Spleen (tissue), 11 donors: ENCODE measurements around the gene PLEKHA5. TPM values are rescaled to one million over a fixed set of nuclear protein-coding genes. Genes with fewer than 3 reads are reported as not detected.

Source experiments
- DNase-seq: peaks from one replicate; pipeline ENCODE4 v3.0.0-alpha.2; 2020
- H3K27ac ChIP-seq, 8 donors: fragments of 200-600 bp; sonication (generic) in 7 of 8; 1 replicate in 4 of 8; 2 replicates in 4 of 8; pipeline versions ENCODE4 v1.5.0 to v1.8.0; 2016 to 2021; ENCODE audit warnings: inconsistent platforms in 4 of 8, mild to moderate bottlenecking in 4 of 8, moderate library complexity in 1 of 8
- H3K27me3 ChIP-seq, 7 donors: fragments of 200-600 bp; sonication (generic) in 6 of 7; replicated peaks in 1 of 7; 1 replicate in 4 of 7; 2 replicates in 3 of 7; pipeline versions ENCODE4 v1.5.0 to v1.8.0; 2016 to 2021; ENCODE audit warnings: inconsistent platforms in 3 of 7, mild to moderate bottlenecking in 1 of 7
- H3K36me3 ChIP-seq, 6 donors: fragments of 200-600 bp; sonication (generic) in 5 of 6; 1 replicate in 4 of 6; 2 replicates in 2 of 6; pipeline versions ENCODE4 v1.5.0 to v1.8.0; 2016 to 2021; ENCODE audit warnings: inconsistent platforms in 2 of 6
- H3K4me1 ChIP-seq, 6 donors: fragments of 200-600 bp; sonication (generic) in 5 of 6; 1 replicate in 3 of 6; 2 replicates in 3 of 6; pipeline versions ENCODE4 v1.5.0 to v1.8.0; 2016 to 2021; ENCODE audit warnings: inconsistent platforms in 3 of 6
- H3K4me3 ChIP-seq, 8 donors: fragments of 200-600 bp; sonication (generic) in 7 of 8; 1 replicate in 4 of 8; 2 replicates in 4 of 8; pipeline versions ENCODE4 v1.5.0 to v1.8.0; 2016 to 2021; ENCODE audit warnings: inconsistent platforms in 4 of 8, mild to moderate bottlenecking in 4 of 8, moderate library complexity in 2 of 8
- H3K9me3 ChIP-seq, 8 donors: fragments of 200-600 bp; sonication (generic) in 7 of 8; 1 replicate in 4 of 8; 2 replicates in 4 of 8; pipeline versions ENCODE4 v1.5.0 to v1.8.0; 2016 to 2021; ENCODE audit warnings: inconsistent platforms in 4 of 8
- POLR2A ChIP-seq, 3 donors: fragments of 450-650 bp; IDR thresholded peaks; one replicate each; pipeline ENCODE4 v1.5.1; 2017; ENCODE audit warnings: antibody characterized with exemption in 3 of 3, mild to moderate bottlenecking in 1 of 3
- POLR2AphosphoS5 ChIP-seq, 3 donors: sonication (generic); formaldehyde crosslinking; IDR thresholded peaks; one replicate each; pipeline ENCODE4 v1.5.1; 2017; ENCODE audit warnings: antibody characterized with exemption in 3 of 3
- WGBS, 5 donors: extraction: QIAGEN DNeasy Blood & Tissue Kit in 3 of 5; methylation state at CpG; one replicate each; pipeline versions ENCODE4 v1.1.5 to v1.1.7; 2013 to 2018; 5-methylcytosine and 5-hydroxymethylcytosine counted together
- intact Hi-C: fragments of 100-400 bp; cut with DNase I; formaldehyde crosslinking; loops from one replicate; pipeline ENCODE4 v1.15.0; 2023; ENCODE audit warnings: low total_unique reads
- polyA plus RNA-seq, 3 donors: library from polyadenylated mRNA; stranded (reverse); fragments of 200-250 nt; gene quantifications; one replicate each; pipeline ENCODE4 v1.2.1, GENCODE V29; 2013
- total RNA-seq, 7 donors: library from RNA; depleted of rRNA in 3 of 7; stranded (reverse); fragments of >200 nt in 3 of 7; fragmentation: NEBNext Ultra II Directional in 4 of 7; extraction: Animal tissue kit (Norgen Biotek cat#: 25700) in 4 of 7; gene quantifications; one replicate each; pipeline versions ENCODE4 v1.1.0 to v1.2.1, GENCODE V29; 2016 to 2021
- TF ChIP-seq, protein P1 (sequence below), 11 experiments: fragments of 200-600 bp in 7 of 11; fragments of 450-650 bp in 4 of 11; sonication (generic) in 4 of 11; IDR thresholded peaks in 8 of 11; conservative IDR thresholded peaks in 3 of 11; 1 replicate in 7 of 11; 2 replicates in 4 of 11; pipeline versions ENCODE4 v1.4.0 to v1.8.0; 2016 to 2021; ENCODE audit warnings: antibody characterized with exemption in 11 of 11, inconsistent platforms in 4 of 11, mild to moderate bottlenecking in 1 of 11
- donor health status: healthy with polysubstance abuse.
- donor health status: DM: no; HTN: no; CAD: no; lungs with moderate emphysema.
- donor health status: DM: no; HTN: no; CAD: no.
- donor health status: Bipolar disorder and iron deficiency.
- donor health status: healthy.
- donor health status: DM: no; HTN: no; CAD: no.
- donor health status: DM: yes; HTN: yes; CAD: no.

Gene PLEKHA5
- total and polyA plus RNA-seq, 10 donors: 1.3 to 13.6 (median 6.5) TPM

DNA sequence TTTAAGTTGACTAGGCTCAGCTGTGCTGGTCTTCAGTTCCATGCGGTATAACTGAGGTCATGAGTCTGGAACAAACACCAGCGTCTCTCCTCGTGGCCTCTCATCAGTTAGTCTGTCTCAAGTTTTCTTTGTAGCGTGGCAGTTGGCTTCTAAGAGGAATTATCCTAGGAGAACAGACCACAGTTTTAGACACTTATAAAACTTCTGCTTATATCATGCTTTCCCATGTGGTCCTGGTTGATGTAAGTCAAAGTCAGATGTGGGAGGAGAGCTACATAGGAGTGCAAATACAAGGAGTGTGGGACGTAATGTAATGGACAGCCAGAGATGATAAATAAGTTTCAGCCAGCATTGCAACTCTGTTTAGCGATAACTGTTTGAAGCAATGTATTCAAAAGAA lies 14.8 kb downstream of the PLEKHA5 start:
- H3K9me3 ChIP-seq: no peaks in the 10 kb centered on the region
- no peaks in the 10 kb centered on the region for H3K4me1 ChIP-seq
- DNase-seq: no peak
- H3K27me3 ChIP-seq: no peaks in the 10 kb centered on the region
- TF ChIP-seq, protein P1, sequence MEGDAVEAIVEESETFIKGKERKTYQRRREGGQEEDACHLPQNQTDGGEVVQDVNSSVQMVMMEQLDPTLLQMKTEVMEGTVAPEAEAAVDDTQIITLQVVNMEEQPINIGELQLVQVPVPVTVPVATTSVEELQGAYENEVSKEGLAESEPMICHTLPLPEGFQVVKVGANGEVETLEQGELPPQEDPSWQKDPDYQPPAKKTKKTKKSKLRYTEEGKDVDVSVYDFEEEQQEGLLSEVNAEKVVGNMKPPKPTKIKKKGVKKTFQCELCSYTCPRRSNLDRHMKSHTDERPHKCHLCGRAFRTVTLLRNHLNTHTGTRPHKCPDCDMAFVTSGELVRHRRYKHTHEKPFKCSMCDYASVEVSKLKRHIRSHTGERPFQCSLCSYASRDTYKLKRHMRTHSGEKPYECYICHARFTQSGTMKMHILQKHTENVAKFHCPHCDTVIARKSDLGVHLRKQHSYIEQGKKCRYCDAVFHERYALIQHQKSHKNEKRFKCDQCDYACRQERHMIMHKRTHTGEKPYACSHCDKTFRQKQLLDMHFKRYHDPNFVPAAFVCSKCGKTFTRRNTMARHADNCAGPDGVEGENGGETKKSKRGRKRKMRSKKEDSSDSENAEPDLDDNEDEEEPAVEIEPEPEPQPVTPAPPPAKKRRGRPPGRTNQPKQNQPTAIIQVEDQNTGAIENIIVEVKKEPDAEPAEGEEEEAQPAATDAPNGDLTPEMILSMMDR (IDR thresholded peaks at IDR 0.05 in 8 of 11, conservative IDR thresholded peaks at IDR 0.05 in 3 of 11): no peak
- TF ChIP-seq POLR2AphosphoS5 (IDR thresholded peaks at IDR 0.05): no peak
- TF ChIP-seq POLR2A (IDR thresholded peaks at IDR 0.05): no peak
- no peak overlapping the region for H3K4me3 ChIP-seq
- intact Hi-C loops: no loop called here
- WGBS, 5 donors: 89 to 96% (median 95%) methylated on average over 6 of the region's 6 CpGs
- H3K27ac ChIP-seq: no peak overlapping the region
- no peaks in the 10 kb centered on the region for H3K36me3 ChIP-seq

DNA sequence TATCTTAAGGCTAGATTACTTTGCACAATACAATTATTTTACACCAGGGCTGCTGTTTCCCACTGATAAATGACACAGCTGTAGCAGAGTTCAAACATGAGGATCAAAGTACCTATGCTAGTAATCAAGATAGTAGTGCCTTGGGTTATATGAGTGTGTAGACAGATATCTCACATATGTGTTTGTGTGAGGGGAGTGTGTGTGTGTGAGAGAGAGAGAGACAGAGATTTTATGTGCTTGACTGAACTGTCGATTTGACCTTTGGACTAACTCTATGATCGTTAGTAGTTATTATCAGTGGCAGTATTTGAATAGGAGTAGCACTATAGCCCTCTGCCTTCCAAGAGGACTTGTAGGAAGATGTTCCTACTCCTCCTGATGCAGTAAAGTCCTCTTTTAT lies 15.5 kb downstream of the PLEKHA5 start:
- no peak overlapping the region for H3K4me3 ChIP-seq
- no peaks in the 10 kb centered on the region for H3K36me3 ChIP-seq
- H3K27me3 ChIP-seq: no peaks in the 10 kb centered on the region
- DNase-seq: no peak
- H3K9me3 ChIP-seq: no peaks in the 10 kb centered on the region
- 88 to 94% (median 93%) methylated on average over 2 of the region's 2 CpGs for WGBS, 5 donors
- intact Hi-C loops: no loop called here
- H3K27ac ChIP-seq: no peak overlapping the region
- H3K4me1 ChIP-seq: no peaks in the 10 kb centered on the region
- no peak for TF ChIP-seq POLR2A (IDR thresholded peaks at IDR 0.05)
- TF ChIP-seq, protein P1 (IDR thresholded peaks at IDR 0.05 in 8 of 11, conservative IDR thresholded peaks at IDR 0.05 in 3 of 11): no peak
- TF ChIP-seq POLR2AphosphoS5 (IDR thresholded peaks at IDR 0.05): no peak

GRCh38 chr12:19148860-19149259 lies 19.3 kb downstream of the PLEKHA5 start:
- Histone ChIP-seq H3K27ac (no peak overlapping the region), H3K27me3 (no peaks in the 10 kb centered on the region), H3K36me3 (no peaks in the 10 kb centered on the region), H3K9me3 (no peaks in the 10 kb centered on the region), H3K4me1 (no peaks in the 10 kb centered on the region), H3K4me3 (no peak overlapping the region)
- DNase-seq: no peak
- intact Hi-C loops: no loop called here
- TF ChIP-seq, protein P1 (IDR thresholded peaks at IDR 0.05 in 8 of 11, conservative IDR thresholded peaks at IDR 0.05 in 3 of 11): no peak
- TF ChIP-seq POLR2A (IDR thresholded peaks at IDR 0.05) (no peak), POLR2AphosphoS5 (IDR thresholded peaks at IDR 0.05) (no peak)

GRCh38 chr12:19150273-19150900 lies 20.9 kb downstream of the PLEKHA5 start:
- TF ChIP-seq POLR2A (IDR thresholded peaks at IDR 0.05): no peak
- TF ChIP-seq POLR2AphosphoS5 (IDR thresholded peaks at IDR 0.05): no peak
- TF ChIP-seq, protein P1 (IDR thresholded peaks at IDR 0.05 in 8 of 11, conservative IDR thresholded peaks at IDR 0.05 in 3 of 11): no peak
- H3K4me3 ChIP-seq: no peak overlapping the region
- DNase-seq: no peak
- no peak overlapping the region for H3K27ac ChIP-seq
- intact Hi-C loops: no loop called here
- H3K9me3 ChIP-seq: no peaks in the 10 kb centered on the region
- no peaks in the 10 kb centered on the region for H3K36me3 ChIP-seq
- no peaks in the 10 kb centered on the region for H3K27me3 ChIP-seq
- H3K4me1 ChIP-seq: no peaks in the 10 kb centered on the region
- 75 to 94% (median 90%) methylated on average over 2 of the region's 2 CpGs for WGBS, 5 donors
